ENCODE results near the gene CLMP. TPM values are rescaled to one million over a fixed set of nuclear protein-coding genes. Genes with fewer than 3 reads are reported as not detected.

The CLMP gene
- 222 and 262 TPM in 2 replicates for total RNA-seq

DNA sequence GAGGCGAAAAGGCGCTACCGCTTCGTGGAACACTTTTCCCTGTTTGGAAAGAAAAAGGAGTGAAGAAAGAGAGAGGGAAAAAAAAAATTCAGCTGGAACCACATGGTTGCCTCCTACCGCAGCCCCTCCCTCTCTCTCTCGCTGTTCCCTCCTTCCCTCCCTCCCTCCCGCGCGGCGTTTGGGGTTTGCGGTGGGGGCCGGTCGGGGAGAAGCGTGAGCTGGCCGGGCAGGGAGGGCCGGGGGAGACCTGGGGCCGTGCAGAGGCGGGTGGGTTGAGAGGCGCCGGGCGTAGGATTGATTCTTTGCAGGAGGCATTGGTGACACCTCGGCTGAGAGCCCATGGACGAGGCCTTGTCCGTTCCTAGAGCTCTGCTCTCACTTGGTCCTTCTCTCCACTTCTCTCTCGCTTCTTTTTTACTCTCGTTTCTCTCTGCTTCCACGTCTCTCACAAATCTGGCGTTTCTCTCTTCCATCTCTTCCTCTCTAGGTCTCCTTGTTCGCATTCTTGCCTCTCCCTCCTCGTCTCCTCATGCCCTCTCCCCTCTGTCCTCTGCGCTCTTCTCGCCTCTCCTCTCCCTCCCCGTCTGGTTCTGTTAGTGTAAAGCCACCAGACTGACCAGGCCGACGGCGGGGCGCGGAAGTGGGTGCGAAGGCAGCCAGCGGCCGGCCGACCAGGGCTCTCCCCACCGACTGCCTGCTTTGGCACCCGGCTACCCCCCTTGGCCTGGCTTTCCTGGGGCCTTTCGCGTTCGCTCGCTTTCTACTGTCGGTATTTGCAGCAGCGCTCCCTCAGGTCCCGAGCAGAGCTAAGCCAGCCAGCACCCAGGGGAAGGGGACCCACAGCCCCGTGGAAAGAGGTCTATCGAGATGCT is at the start of gene CLMP:
CLMP (minus strand) TSS at position 61 of the 872 bp plus-strand sequence. CDS start 308 bp downstream, outside the sequence.

GRCh38 chr11:123061403-123062157 is 133.5 kb downstream of the CLMP start, which contains the start of gene HSPA8:
Gene HSPA8, minus strand, starts transcription at chr11:123062136. Its CDS starts 812 bp downstream, at chr11:123061324.

Other genes with a start within 250 kb of the CLMP start
- gene BSX, start 213.4 kb downstream of the CLMP start, total RNA-seq = not detected in 2 replicates
- gene HSPA8, start 133.1 kb downstream of the CLMP start, total RNA-seq = 1,710 and 1,747 TPM in 2 replicates
- 3.1 and 4.5 TPM in 2 replicates for gene GRAMD1B, start 235.0 kb upstream of the CLMP start, total RNA-seq